ENCODE results near the gene LRRIQ4. TPM values are rescaled to one million over a fixed set of nuclear protein-coding genes. Genes with fewer than 3 reads are reported as not detected.

The LRRIQ4 gene
- total and polyA plus RNA-seq, 2 experiments from 2014 or later, result 0.15 TPM; not detected in 1

- H3K4me3 ChIP-seq, result no peak overlapping the region
- no peak overlapping the region for H3K27ac ChIP-seq
- H3K9me3 ChIP-seq (ENCODE audit: low read depth), result no peaks in the 10 kb centered on the region
- peaks cover 26% of the 10 kb centered on the region for H3K36me3 ChIP-seq
- no peaks in the 10 kb centered on the region for H3K4me1 ChIP-seq (ENCODE audit: low read depth)
- peak in 1 of 2 donors; percentile 6 for DNase-seq (ENCODE audit: low read depth in 1 of 2, low spot score in 1 of 2)
- TF ChIP-seq CTCF (IDR thresholded peaks at IDR 0.05; ENCODE audit: low read depth, low read length), result no peak
- no peaks in the 10 kb centered on the region for H3K27me3 ChIP-seq
Observed at GRCh38 chr3:169790687-169791429, 21.8 kb upstream of the LRRIQ4 start.

GRCh38 chr3:169792359-169792758 is 20.3 kb upstream of the LRRIQ4 start:
- Histone ChIP-seq H3K4me1 (ENCODE audit: low read depth) (no peaks in the 10 kb centered on the region), H3K27me3 (no peaks in the 10 kb centered on the region), H3K4me3 (no peak overlapping the region), H3K36me3 (peaks cover 14% of the 10 kb centered on the region), H3K9me3 (ENCODE audit: low read depth) (no peaks in the 10 kb centered on the region), H3K27ac (no peak overlapping the region)
- no peak for TF ChIP-seq CTCF (IDR thresholded peaks at IDR 0.05; ENCODE audit: low read depth, low read length)
- no peak for DNase-seq (ENCODE audit: low read depth in 1 of 2, low spot score in 1 of 2)

- Histone ChIP-seq H3K27me3 (no peaks in the 10 kb centered on the region), H3K4me3 (no peak overlapping the region), H3K27ac (no peak overlapping the region), H3K4me1 (ENCODE audit: low read depth) (peaks cover 8% of the 10 kb centered on the region), H3K9me3 (ENCODE audit: low read depth) (no peaks in the 10 kb centered on the region), H3K36me3 (peaks cover 8% of the 10 kb centered on the region)
- TF ChIP-seq CTCF (IDR thresholded peaks at IDR 0.05; ENCODE audit: low read depth, low read length), result no peak
- DNase-seq (ENCODE audit: low read depth in 1 of 2, low spot score in 1 of 2), result no peak
Observed at GRCh38 chr3:169804681-169805080, 8.0 kb upstream of the LRRIQ4 start.

GRCh38 chr3:169809230-169809795 is 3.4 kb upstream of the LRRIQ4 start:
- TF ChIP-seq CTCF (IDR thresholded peaks at IDR 0.05; ENCODE audit: low read depth, low read length), result no peak

GRCh38 chr3:169811631-169812331 is 889 bp upstream of the LRRIQ4 start:
- Histone ChIP-seq H3K4me3 (peak overlapping the region; percentile 32), H3K27ac (peak overlapping the region; percentile 66), H3K4me1 (ENCODE audit: low read depth) (peaks cover 13% of the 10 kb centered on the region), H3K27me3 (no peaks in the 10 kb centered on the region), H3K9me3 (ENCODE audit: low read depth) (no peaks in the 10 kb centered on the region), H3K36me3 (no peaks in the 10 kb centered on the region)
- peak; percentile 32 to 81 for DNase-seq (ENCODE audit: low read depth in 1 of 2, low spot score in 1 of 2)
- TF ChIP-seq CTCF (IDR thresholded peaks at IDR 0.05; ENCODE audit: low read depth, low read length), result no peak

More at GRCh38 chr3:169809230-169809795, 3.4 kb upstream of the LRRIQ4 start:
- DNase-seq (ENCODE audit: low read depth in 1 of 2, low spot score in 1 of 2), result no peak
- no peaks in the 10 kb centered on the region for H3K27me3 ChIP-seq
- no peaks in the 10 kb centered on the region for H3K36me3 ChIP-seq
- no peak overlapping the region for H3K4me3 ChIP-seq
- peaks cover 13% of the 10 kb centered on the region for H3K4me1 ChIP-seq (ENCODE audit: low read depth)
- H3K27ac ChIP-seq, result peak overlapping the region; percentile 64
- no peaks in the 10 kb centered on the region for H3K9me3 ChIP-seq (ENCODE audit: low read depth)

All from cardiac muscle cell (in vitro differentiated cells and primary cell).